Measurements from ENCODE around the gene WHRN. TPM values are rescaled to one million over a fixed set of nuclear protein-coding genes. Genes with fewer than 3 reads are reported as not detected.
A peak's percentile ranks its signal among the peaks of the same experiment; 100 is the strongest.

Gene WHRN
- total RNA-seq, 2 experiments from 2014 or later = 19.9 to 20.5 TPM

- Mint-ChIP-seq H3K9me3 (no peaks in the 10 kb centered on the region), H3K27me3 (no peaks in the 10 kb centered on the region), H3K27ac (peak overlapping the region; percentile 81), H3K4me1 (ENCODE audit: low read depth) (peaks cover 87% of the 10 kb centered on the region), H3K4me3 (peak overlapping the region; percentile 85), H3K36me3 (ENCODE audit: low read depth) (peaks cover 86% of the 10 kb centered on the region)
- DNase-seq (peak in 10 of 14 experiments; percentile 26 to 84 (median 46)), ATAC-seq (ENCODE audit: poor library complexity) (peak; percentile 45)
- H3K9me3 ChIP-seq (ENCODE audit: control insufficient read depth in 1 of 2, insufficient read depth in 1 of 2, low read length in 2 of 2) = no peaks in the 10 kb centered on the region
- intact Hi-C loops (cut with DNase I, micrococcal nuclease) = loop anchor here in 1 of 2 experiments (2.0 kb wide), 1 partner anchor 23 kb away; no protein-coding TSS in a partner anchor
- ChIA-PET CTCF (interaction anchor here (1.0 to 2.9 kb wide), 10 partner anchors 10 to 281 kb away, joined by 3 to 18 read pairs (median 5); partner anchors contain the start of gene AKNA), POLR2A (interaction anchor here (0.6 to 13.0 kb wide), 18 partner anchors 9 to 557 kb away, joined by 3 to 477 read pairs (median 6); partner anchors contain the start of genes AKNA and ATP6V1G1)
- peaks cover 98% of the 10 kb centered on the region for H3K4me1 ChIP-seq (ENCODE audit: insufficient read depth, low read length)
- TF ChIP-seq, protein P1, sequence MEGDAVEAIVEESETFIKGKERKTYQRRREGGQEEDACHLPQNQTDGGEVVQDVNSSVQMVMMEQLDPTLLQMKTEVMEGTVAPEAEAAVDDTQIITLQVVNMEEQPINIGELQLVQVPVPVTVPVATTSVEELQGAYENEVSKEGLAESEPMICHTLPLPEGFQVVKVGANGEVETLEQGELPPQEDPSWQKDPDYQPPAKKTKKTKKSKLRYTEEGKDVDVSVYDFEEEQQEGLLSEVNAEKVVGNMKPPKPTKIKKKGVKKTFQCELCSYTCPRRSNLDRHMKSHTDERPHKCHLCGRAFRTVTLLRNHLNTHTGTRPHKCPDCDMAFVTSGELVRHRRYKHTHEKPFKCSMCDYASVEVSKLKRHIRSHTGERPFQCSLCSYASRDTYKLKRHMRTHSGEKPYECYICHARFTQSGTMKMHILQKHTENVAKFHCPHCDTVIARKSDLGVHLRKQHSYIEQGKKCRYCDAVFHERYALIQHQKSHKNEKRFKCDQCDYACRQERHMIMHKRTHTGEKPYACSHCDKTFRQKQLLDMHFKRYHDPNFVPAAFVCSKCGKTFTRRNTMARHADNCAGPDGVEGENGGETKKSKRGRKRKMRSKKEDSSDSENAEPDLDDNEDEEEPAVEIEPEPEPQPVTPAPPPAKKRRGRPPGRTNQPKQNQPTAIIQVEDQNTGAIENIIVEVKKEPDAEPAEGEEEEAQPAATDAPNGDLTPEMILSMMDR (IDR thresholded peaks at IDR 0.05) = no peak
- peaks cover 86% of the 10 kb centered on the region for H3K36me3 ChIP-seq (ENCODE audit: insufficient read depth, low read length)
- H3K27me3 ChIP-seq (ENCODE audit: control insufficient read depth in 1 of 2, insufficient read depth in 2 of 2, low read length in 2 of 2) = no peaks in the 10 kb centered on the region
- peak overlapping the region; percentile 39 for H3K4me3 ChIP-seq (ENCODE audit: low read length)
- H3K27ac ChIP-seq (ENCODE audit: low read depth in 1 of 2, low read length in 2 of 2) = peak overlapping the region; percentile 72 to 86
Measured at GRCh38 chr9:114371973-114372917, 133.0 kb downstream of the WHRN start.

DNA sequence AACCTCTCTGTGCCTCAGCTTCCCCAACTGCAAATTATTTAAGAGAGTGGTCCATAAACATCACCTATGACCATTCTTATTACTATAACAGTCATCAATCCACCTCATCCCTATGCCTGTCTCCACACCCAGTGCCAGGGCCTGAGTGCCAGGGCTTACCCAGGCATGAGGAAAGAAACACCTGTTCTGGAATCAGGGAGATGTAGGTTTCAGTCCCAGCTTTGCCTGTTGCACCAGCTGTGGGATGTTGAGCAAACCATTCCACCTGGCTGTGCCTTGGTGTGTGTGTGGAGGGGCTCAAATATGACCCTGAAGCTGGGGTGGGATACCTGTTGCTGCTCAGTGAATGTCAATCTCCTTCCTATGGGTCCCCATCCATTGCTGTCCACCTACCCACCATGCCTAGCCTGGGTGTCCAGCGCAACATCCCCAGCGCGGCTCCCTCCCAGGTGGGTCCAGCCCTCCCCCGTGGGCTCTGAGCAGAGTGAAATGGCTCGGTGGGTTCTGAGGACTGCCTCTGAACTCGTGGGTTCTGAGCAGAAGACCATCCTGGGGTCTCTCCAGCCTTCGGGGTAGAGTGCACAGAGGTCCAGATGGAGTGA is 133.8 kb downstream of the WHRN start:
- Mint-ChIP-seq H3K27me3 (no peaks in the 10 kb centered on the region), H3K36me3 (ENCODE audit: low read depth) (peaks cover 86% of the 10 kb centered on the region), H3K4me1 (ENCODE audit: low read depth) (peaks cover 89% of the 10 kb centered on the region), H3K27ac (peak overlapping the region; percentile 81), H3K9me3 (no peaks in the 10 kb centered on the region), H3K4me3 (peak overlapping the region; percentile 85)
- peaks cover 97% of the 10 kb centered on the region for H3K4me1 ChIP-seq (ENCODE audit: insufficient read depth, low read length)
- intact Hi-C loops (cut with DNase I, micrococcal nuclease) = no loop called here
- no peak for ATAC-seq (ENCODE audit: poor library complexity)
- H3K36me3 ChIP-seq (ENCODE audit: insufficient read depth, low read length) = peaks cover 83% of the 10 kb centered on the region
- H3K27me3 ChIP-seq (ENCODE audit: control insufficient read depth in 1 of 2, insufficient read depth in 2 of 2, low read length in 2 of 2) = no peaks in the 10 kb centered on the region
- peak overlapping the region; percentile 39 for H3K4me3 ChIP-seq (ENCODE audit: low read length)
- TF ChIP-seq, protein P1 (IDR thresholded peaks at IDR 0.05) = no peak
- DNase-seq = no peak
- H3K9me3 ChIP-seq (ENCODE audit: control insufficient read depth in 1 of 2, insufficient read depth in 1 of 2, low read length in 2 of 2) = no peaks in the 10 kb centered on the region
- ChIA-PET POLR2A (interaction anchor here (0.8 to 13.0 kb wide), 10 partner anchors 8 to 221 kb away, joined by 3 to 477 read pairs (median 6); partner anchors contain the start of genes AKNA and ATP6V1G1), CTCF (interaction anchor here (1.1 to 2.9 kb wide), 3 partner anchors 11 to 282 kb away, joined by 4 to 18 read pairs (median 4); no protein-coding TSS in a partner anchor)
- peak overlapping the region; percentile 72 to 86 for H3K27ac ChIP-seq (ENCODE audit: low read depth in 1 of 2, low read length in 2 of 2)

GRCh38 chr9:114370968-114371320 is 134.3 kb downstream of the WHRN start:
- Mint-ChIP-seq H3K36me3 (ENCODE audit: low read depth) (peaks cover 88% of the 10 kb centered on the region), H3K27me3 (no peaks in the 10 kb centered on the region), H3K27ac (peak overlapping the region; percentile 81), H3K4me1 (ENCODE audit: low read depth) (peaks cover 92% of the 10 kb centered on the region), H3K9me3 (no peaks in the 10 kb centered on the region), H3K4me3 (peak overlapping the region; percentile 85)
- intact Hi-C loops (cut with DNase I, micrococcal nuclease) = no loop called here
- peak overlapping the region; percentile 72 to 86 for H3K27ac ChIP-seq (ENCODE audit: low read depth in 1 of 2, low read length in 2 of 2)
- H3K4me3 ChIP-seq (ENCODE audit: low read length) = no peak overlapping the region
- POLR2A ChIA-PET = interaction anchor here (0.8 to 13.0 kb wide), 7 partner anchors 14 to 217 kb away, joined by 3 to 477 read pairs (median 8); partner anchors contain the start of genes AKNA and ATP6V1G1
- H3K9me3 ChIP-seq (ENCODE audit: control insufficient read depth in 1 of 2, insufficient read depth in 1 of 2, low read length in 2 of 2) = no peaks in the 10 kb centered on the region
- H3K4me1 ChIP-seq (ENCODE audit: insufficient read depth, low read length) = peaks cover 98% of the 10 kb centered on the region
- DNase-seq (no peak), ATAC-seq (ENCODE audit: poor library complexity) (no peak)
- H3K27me3 ChIP-seq (ENCODE audit: control insufficient read depth in 1 of 2, insufficient read depth in 2 of 2, low read length in 2 of 2) = no peaks in the 10 kb centered on the region
- CTCF ChIA-PET = interaction anchor here (1.4 to 2.9 kb wide), 2 partner anchors 12 to 14 kb away, joined by 4 to 18 read pairs; no protein-coding TSS in a partner anchor
- H3K36me3 ChIP-seq (ENCODE audit: insufficient read depth, low read length) = peaks cover 83% of the 10 kb centered on the region
- TF ChIP-seq, protein P1 (IDR thresholded peaks at IDR 0.05) = no peak
